ENCODE data around the gene PIEZO1. TPM values are rescaled to one million over a fixed set of nuclear protein-coding genes. Genes with fewer than 3 reads are reported as not detected.

PIEZO1 gene
- total RNA-seq, 2 experiments from 2014 or later = 105 to 126 TPM

- intact Hi-C loops (cut with DNase I, micrococcal nuclease) = loop anchor here in 1 of 2 experiments (2.0 to 5.0 kb wide), 3 partner anchors 73 to 308 kb away; no protein-coding TSS in a partner anchor
- CTCF ChIA-PET = interaction anchor here (0.5 to 5.1 kb wide), 5 partner anchors 27 to 366 kb away, joined by 3 to 22 read pairs (median 5); partner anchors contain the start of genes GALNS and TRAPPC2L
- H3K27me3 Mint-ChIP-seq = no peaks in the 10 kb centered on the region
- peaks cover 22% of the 10 kb centered on the region for H3K4me1 Mint-ChIP-seq
- POLR2A ChIA-PET = interaction anchor here (0.6 to 2.6 kb wide), 7 partner anchors 10 to 287 kb away, joined by 3 to 13 read pairs (median 5); partner anchors contain the start of gene ACSF3
- peak; percentile 38 for DNase-seq
- peak overlapping the region; percentile 88 for H3K27ac Mint-ChIP-seq
- no peak for ATAC-seq
- no peaks in the 10 kb centered on the region for H3K9me3 Mint-ChIP-seq (ENCODE audit: low read depth)
- H3K4me3 Mint-ChIP-seq = peak overlapping the region; percentile 86
- H3K36me3 Mint-ChIP-seq (ENCODE audit: low read depth) = peaks cover 53% of the 10 kb centered on the region
Measured at GRCh38 chr16:88809676-88810165, 24.7 kb upstream of the PIEZO1 start.

GRCh38 chr16:88809068-88809675 lies 24.2 kb upstream of the PIEZO1 start:
- no peak for ATAC-seq
- H3K36me3 Mint-ChIP-seq (ENCODE audit: low read depth) = peaks cover 56% of the 10 kb centered on the region

GRCh38 chr16:88807626-88808453 lies 22.8 kb upstream of the PIEZO1 start:
- CTCF ChIA-PET = interaction anchor here (2.1 kb wide), 1 partner anchor 26 kb away, joined by 5 read pairs; no protein-coding TSS in a partner anchor
- intact Hi-C loops (cut with DNase I, micrococcal nuclease) = no loop called here
- no peak for ATAC-seq
- H3K4me3 Mint-ChIP-seq = peak overlapping the region; percentile 86
- no peak for DNase-seq
- H3K4me1 Mint-ChIP-seq = peaks cover 20% of the 10 kb centered on the region
- no peaks in the 10 kb centered on the region for H3K27me3 Mint-ChIP-seq
- H3K36me3 Mint-ChIP-seq (ENCODE audit: low read depth) = peaks cover 56% of the 10 kb centered on the region
- POLR2A ChIA-PET = interaction anchor here (1.5 kb wide), 1 partner anchor 26 kb away, joined by 8 read pairs; no protein-coding TSS in a partner anchor
- H3K9me3 Mint-ChIP-seq (ENCODE audit: low read depth) = no peaks in the 10 kb centered on the region
- peak overlapping the region; percentile 25 for H3K27ac Mint-ChIP-seq

More at GRCh38 chr16:88809068-88809675, 24.2 kb upstream of the PIEZO1 start:
- Mint-ChIP-seq H3K4me3 (peak overlapping the region; percentile 86), H3K27me3 (no peaks in the 10 kb centered on the region), H3K4me1 (peaks cover 22% of the 10 kb centered on the region), H3K27ac (peak overlapping the region; percentile 69), H3K9me3 (ENCODE audit: low read depth) (no peaks in the 10 kb centered on the region)
- DNase-seq = peak; percentile 28
- CTCF ChIA-PET = interaction anchor here (0.5 to 5.1 kb wide), 4 partner anchors 27 to 366 kb away, joined by 3 to 22 read pairs (median 10); partner anchors contain the start of genes GALNS and TRAPPC2L
- POLR2A ChIA-PET = interaction anchor here (0.6 to 1.6 kb wide), 4 partner anchors 27 to 147 kb away, joined by 3 to 8 read pairs (median 4); no protein-coding TSS in a partner anchor
- intact Hi-C loops (cut with DNase I, micrococcal nuclease) = no loop called here

GRCh38 chr16:88807142-88807625 lies 22.2 kb upstream of the PIEZO1 start:
- Mint-ChIP-seq H3K36me3 (ENCODE audit: low read depth) (peaks cover 56% of the 10 kb centered on the region), H3K4me3 (peak overlapping the region; percentile 33), H3K4me1 (peaks cover 16% of the 10 kb centered on the region), H3K27ac (peak overlapping the region; percentile 13), H3K9me3 (ENCODE audit: low read depth) (no peaks in the 10 kb centered on the region), H3K27me3 (no peaks in the 10 kb centered on the region)
- ChIA-PET POLR2A (no interaction called here), CTCF (interaction anchor here (1.2 kb wide), 1 partner anchor 70 kb away, joined by 4 read pairs; no protein-coding TSS in a partner anchor)
- DNase-seq (no peak), ATAC-seq (no peak)
- intact Hi-C loops (cut with DNase I, micrococcal nuclease) = no loop called here

GRCh38 chr16:88806491-88807111 lies 21.6 kb upstream of the PIEZO1 start:
- peak overlapping the region; percentile 33 for H3K4me3 Mint-ChIP-seq
- H3K27ac Mint-ChIP-seq = no peak overlapping the region
- H3K36me3 Mint-ChIP-seq (ENCODE audit: low read depth) = peaks cover 56% of the 10 kb centered on the region
- DNase-seq (no peak), ATAC-seq (no peak)
- POLR2A ChIA-PET = no interaction called here
- no peaks in the 10 kb centered on the region for H3K9me3 Mint-ChIP-seq (ENCODE audit: low read depth)
- H3K27me3 Mint-ChIP-seq = no peaks in the 10 kb centered on the region
- intact Hi-C loops (cut with DNase I, micrococcal nuclease) = no loop called here
- H3K4me1 Mint-ChIP-seq = peaks cover 20% of the 10 kb centered on the region
- CTCF ChIA-PET = interaction anchor here (1.2 kb wide), 1 partner anchor 69 kb away, joined by 4 read pairs; no protein-coding TSS in a partner anchor

GRCh38 chr16:88805887-88806393 lies 20.9 kb upstream of the PIEZO1 start:
- Mint-ChIP-seq H3K4me3 (peak overlapping the region; percentile 15), H3K27ac (no peak overlapping the region), H3K36me3 (ENCODE audit: low read depth) (peaks cover 58% of the 10 kb centered on the region), H3K9me3 (ENCODE audit: low read depth) (no peaks in the 10 kb centered on the region), H3K4me1 (peaks cover 24% of the 10 kb centered on the region), H3K27me3 (no peaks in the 10 kb centered on the region)
- intact Hi-C loops (cut with DNase I, micrococcal nuclease) = no loop called here
- ChIA-PET CTCF (interaction anchor here (1.2 kb wide), 1 partner anchor 68 kb away, joined by 4 read pairs; no protein-coding TSS in a partner anchor), POLR2A (no interaction called here)
- no peak for DNase-seq
- no peak for ATAC-seq

GRCh38 chr16:88805340-88805715 lies 20.3 kb upstream of the PIEZO1 start:
- intact Hi-C loops (cut with DNase I, micrococcal nuclease) = no loop called here
- H3K27me3 Mint-ChIP-seq = no peaks in the 10 kb centered on the region
- H3K4me3 Mint-ChIP-seq = peak overlapping the region; percentile 83
- peaks cover 53% of the 10 kb centered on the region for H3K36me3 Mint-ChIP-seq (ENCODE audit: low read depth)
- DNase-seq (no peak), ATAC-seq (no peak)
- H3K9me3 Mint-ChIP-seq (ENCODE audit: low read depth) = no peaks in the 10 kb centered on the region
- H3K27ac Mint-ChIP-seq = peak overlapping the region; percentile 47
- POLR2A ChIA-PET = no interaction called here
- peaks cover 30% of the 10 kb centered on the region for H3K4me1 Mint-ChIP-seq
- CTCF ChIA-PET = no interaction called here

- peak; percentile 13 for ATAC-seq
- H3K27me3 Mint-ChIP-seq = no peaks in the 10 kb centered on the region
- H3K9me3 Mint-ChIP-seq (ENCODE audit: low read depth) = no peaks in the 10 kb centered on the region
- ChIA-PET CTCF (no interaction called here), POLR2A (no interaction called here)
- intact Hi-C loops (cut with DNase I, micrococcal nuclease) = loop anchor here (1.0 to 5.0 kb wide), 4 partner anchors 67 to 1068 kb away; partner anchors contain the start of genes RPL13 (in 1 of the 2), TCF25 (in 1 of the 2) and ZFPM1 (in 1 of the 2)
- peak; percentile 71 for DNase-seq
- peak overlapping the region; percentile 83 for H3K4me3 Mint-ChIP-seq
- H3K4me1 Mint-ChIP-seq = peaks cover 32% of the 10 kb centered on the region
- peaks cover 49% of the 10 kb centered on the region for H3K36me3 Mint-ChIP-seq (ENCODE audit: low read depth)
- peak overlapping the region; percentile 47 for H3K27ac Mint-ChIP-seq
Measured at GRCh38 chr16:88804552-88805339, 19.7 kb upstream of the PIEZO1 start.

- ChIA-PET POLR2A (no interaction called here), CTCF (no interaction called here)
- peaks cover 43% of the 10 kb centered on the region for H3K36me3 Mint-ChIP-seq (ENCODE audit: low read depth)
- H3K4me3 Mint-ChIP-seq = peak overlapping the region; percentile 83
- ATAC-seq (no peak), DNase-seq (no peak)
- peaks cover 27% of the 10 kb centered on the region for H3K4me1 Mint-ChIP-seq
- no peaks in the 10 kb centered on the region for H3K9me3 Mint-ChIP-seq (ENCODE audit: low read depth)
- H3K27ac Mint-ChIP-seq = peak overlapping the region; percentile 42
- no peaks in the 10 kb centered on the region for H3K27me3 Mint-ChIP-seq
- intact Hi-C loops (cut with DNase I, micrococcal nuclease) = loop anchor here (1.0 to 5.0 kb wide), 4 partner anchors 67 to 1068 kb away; partner anchors contain the start of genes RPL13 (in 1 of the 2), TCF25 (in 1 of the 2) and ZFPM1 (in 1 of the 2)
Measured at GRCh38 chr16:88804173-88804551, 19.1 kb upstream of the PIEZO1 start.

Measured in activated CD4-positive, alpha-beta T cell treated with anti-CD3 and anti-CD28 coated beads for 36 hours (primary cell).